Measurements from ENCODE around the gene ATP1B3.
"Not testable (repeated sequence)": the region's sequence is repeated elsewhere in the genome, so short reads cannot be mapped to it uniquely, and the experiment has no call there.

The ATP1B3 gene

DNA sequence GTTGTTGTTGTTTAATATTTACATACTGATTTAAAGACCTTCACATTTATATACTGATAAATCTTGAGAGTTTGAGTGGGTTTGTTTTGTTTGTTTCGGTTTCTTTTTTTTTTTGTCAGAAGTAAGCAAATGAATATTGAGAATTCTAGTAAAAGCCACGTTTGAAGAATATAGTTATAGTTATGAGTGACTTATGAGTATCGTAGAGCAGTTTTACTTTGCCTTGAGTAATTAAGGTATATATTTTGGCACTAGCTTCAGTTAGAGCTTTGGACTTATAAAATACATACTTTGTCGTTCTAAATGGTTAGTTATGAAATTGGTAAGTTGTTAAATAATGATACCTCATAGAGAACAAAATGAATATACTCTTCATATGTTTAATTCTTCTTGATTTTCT lies 27.8 kb downstream of the ATP1B3 start:
- no peak for DNase-seq (ENCODE audit: low read depth)
- no peak overlapping the region for H3K4me3 ChIP-seq (ENCODE audit: low read length)
- TF ChIP-seq, protein P1, sequence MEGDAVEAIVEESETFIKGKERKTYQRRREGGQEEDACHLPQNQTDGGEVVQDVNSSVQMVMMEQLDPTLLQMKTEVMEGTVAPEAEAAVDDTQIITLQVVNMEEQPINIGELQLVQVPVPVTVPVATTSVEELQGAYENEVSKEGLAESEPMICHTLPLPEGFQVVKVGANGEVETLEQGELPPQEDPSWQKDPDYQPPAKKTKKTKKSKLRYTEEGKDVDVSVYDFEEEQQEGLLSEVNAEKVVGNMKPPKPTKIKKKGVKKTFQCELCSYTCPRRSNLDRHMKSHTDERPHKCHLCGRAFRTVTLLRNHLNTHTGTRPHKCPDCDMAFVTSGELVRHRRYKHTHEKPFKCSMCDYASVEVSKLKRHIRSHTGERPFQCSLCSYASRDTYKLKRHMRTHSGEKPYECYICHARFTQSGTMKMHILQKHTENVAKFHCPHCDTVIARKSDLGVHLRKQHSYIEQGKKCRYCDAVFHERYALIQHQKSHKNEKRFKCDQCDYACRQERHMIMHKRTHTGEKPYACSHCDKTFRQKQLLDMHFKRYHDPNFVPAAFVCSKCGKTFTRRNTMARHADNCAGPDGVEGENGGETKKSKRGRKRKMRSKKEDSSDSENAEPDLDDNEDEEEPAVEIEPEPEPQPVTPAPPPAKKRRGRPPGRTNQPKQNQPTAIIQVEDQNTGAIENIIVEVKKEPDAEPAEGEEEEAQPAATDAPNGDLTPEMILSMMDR (conservative IDR thresholded peaks at IDR 0.05; ENCODE audit: low read depth, low read length) = no peak

DNA sequence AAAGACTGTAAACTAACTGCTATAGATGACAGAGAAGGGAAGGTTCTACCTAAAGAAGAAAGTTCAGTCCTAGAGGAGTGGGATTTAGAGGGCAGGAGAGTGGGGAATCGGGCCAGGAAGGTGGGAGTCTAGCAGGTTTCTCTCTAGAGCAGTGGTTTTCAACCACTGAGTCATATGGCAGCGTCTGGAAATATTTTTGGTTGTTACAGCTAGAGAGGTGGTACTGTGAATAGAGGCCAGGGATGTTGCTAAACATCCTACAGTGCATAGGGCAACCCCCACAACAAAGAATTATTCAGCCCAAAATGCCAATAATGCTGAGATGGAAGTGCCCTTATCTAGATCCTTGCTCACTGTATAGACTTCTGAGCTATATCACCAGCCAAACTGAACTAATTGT lies 28.7 kb downstream of the ATP1B3 start:
- TF ChIP-seq, protein P1 (conservative IDR thresholded peaks at IDR 0.05; ENCODE audit: low read depth, low read length) = no peak
- no peak overlapping the region for H3K4me3 ChIP-seq (ENCODE audit: low read length)
- DNase-seq (ENCODE audit: low read depth) = no peak

DNA sequence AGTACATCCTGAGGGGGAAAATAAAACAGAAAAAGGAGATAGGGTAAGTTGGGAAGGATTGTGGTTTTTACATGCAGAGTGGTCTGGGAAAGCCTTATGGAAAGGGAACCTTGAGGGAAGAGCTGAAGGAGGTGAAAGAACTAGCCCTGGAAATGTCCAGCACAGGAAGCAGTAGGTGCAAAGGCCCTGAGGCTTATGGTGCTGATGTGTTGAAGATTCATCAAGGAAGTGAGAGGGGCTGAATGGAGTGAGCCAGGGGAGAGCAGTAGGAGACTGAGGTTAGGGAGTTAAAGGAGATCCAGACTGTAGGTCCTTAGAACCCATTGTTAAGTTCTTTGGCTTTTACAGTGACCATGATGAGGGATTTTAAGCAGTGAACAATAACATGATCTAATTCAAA lies 33.0 kb downstream of the ATP1B3 start:
- no peak for DNase-seq (ENCODE audit: low read depth)
- H3K4me3 ChIP-seq (ENCODE audit: low read length) = no peak overlapping the region
- TF ChIP-seq, protein P1 (conservative IDR thresholded peaks at IDR 0.05; ENCODE audit: low read depth, low read length) = no peak

DNA sequence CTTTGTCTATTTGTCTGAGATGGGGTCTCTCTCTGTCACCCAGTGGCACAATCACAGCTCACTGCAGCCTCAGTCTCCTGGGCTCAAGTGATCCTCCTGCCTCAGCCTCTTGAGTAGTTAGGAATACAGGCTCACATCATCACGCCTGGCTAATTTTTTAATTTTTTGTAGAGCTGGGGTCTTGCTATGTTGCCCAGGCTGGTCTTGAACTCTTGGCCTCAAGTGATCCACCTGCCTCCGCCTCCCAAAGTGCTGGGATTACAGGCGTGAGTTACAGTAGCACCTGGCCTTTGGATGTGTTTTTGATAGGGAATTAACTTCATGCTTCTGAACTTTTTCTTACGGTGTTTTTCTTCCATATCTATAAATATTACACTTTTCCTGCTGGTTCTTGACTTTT lies 33.5 kb downstream of the ATP1B3 start:
- H3K4me3 ChIP-seq (ENCODE audit: low read length); DNase-seq (ENCODE audit: low read depth): not testable (repeated sequence)

DNA sequence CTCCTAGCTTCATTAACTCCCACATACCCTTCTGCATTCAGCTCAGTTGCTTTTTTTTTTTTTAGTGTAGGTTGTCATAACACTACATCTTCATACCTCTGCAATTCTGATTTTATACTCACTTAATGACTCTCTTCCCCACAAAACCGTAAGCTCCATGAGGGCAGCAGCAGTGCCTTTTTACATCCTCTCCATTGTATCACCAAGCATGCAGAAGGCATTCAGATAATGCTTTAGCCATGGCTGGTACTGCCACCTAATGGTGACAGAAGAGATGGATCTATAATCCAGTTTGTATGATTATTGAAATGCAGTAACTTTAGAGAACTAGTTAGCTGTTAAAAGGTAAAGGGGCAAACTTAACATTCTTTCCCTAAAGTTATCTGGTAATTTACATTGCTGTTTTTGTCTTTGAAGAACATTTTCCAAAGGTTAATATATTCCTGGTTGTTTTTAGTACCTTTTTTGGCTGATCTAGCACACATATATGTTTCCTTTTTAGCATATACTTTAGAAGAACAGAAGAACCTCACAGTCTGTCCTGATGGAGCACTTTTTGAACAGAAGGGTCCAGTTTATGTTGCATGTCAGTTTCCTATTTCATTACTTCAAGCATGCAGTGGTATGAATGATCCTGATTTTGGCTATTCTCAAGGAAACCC lies 36.8 kb downstream of the ATP1B3 start:
- no peak overlapping the region for H3K4me3 ChIP-seq (ENCODE audit: low read length)
- DNase-seq (ENCODE audit: low read depth) = no peak
- TF ChIP-seq, protein P1 (conservative IDR thresholded peaks at IDR 0.05; ENCODE audit: low read depth, low read length) = peak; percentile 72

DNA sequence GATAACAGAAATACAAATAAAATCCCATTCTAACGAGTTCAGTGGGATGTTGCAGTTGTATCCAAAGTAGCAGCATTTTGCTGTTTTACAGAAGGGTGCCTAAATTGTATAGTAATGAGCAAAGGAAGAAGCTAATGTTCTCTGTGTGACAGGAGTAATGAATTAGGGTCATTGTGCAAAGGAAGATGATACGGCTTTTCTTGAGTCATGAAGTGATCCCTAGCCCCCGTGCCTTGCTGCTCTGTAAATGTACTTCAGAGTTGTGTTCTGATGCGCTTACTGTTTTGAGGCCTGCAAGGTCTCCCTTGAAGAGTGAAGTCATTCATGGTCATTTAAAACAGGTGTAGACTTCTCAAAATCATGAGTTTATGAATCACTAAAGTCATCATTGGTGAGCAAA lies 37.9 kb downstream of the ATP1B3 start:
- H3K4me3 ChIP-seq (ENCODE audit: low read length) = no peak overlapping the region
- TF ChIP-seq, protein P1 (conservative IDR thresholded peaks at IDR 0.05; ENCODE audit: low read depth, low read length) = no peak
- no peak for DNase-seq (ENCODE audit: low read depth)

DNA sequence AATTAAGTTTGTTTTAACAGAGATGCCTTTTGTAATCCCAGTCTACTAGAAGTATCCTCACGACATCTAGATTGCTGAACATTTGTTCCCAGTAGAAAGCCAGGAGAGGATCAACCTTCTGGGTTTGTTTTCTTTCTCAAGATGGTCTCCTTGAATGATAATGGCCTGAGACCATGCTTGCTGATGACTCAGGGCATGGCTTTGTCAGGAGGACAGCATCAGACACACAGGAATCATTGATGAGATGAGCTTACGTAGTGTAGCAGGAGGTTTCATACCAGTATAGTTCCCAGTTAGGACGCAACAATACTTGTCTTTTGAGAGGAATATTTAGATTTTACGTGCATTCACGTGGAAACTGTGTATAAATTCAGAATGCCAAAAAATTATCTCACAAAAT lies 38.6 kb downstream of the ATP1B3 start:
- TF ChIP-seq, protein P1 (conservative IDR thresholded peaks at IDR 0.05; ENCODE audit: low read depth, low read length) = no peak
- no peak for DNase-seq (ENCODE audit: low read depth)
- no peak overlapping the region for H3K4me3 ChIP-seq (ENCODE audit: low read length)
